HCT116 (cell line): ENCODE results near the gene MPI. TPM values are rescaled to one million over a fixed set of nuclear protein-coding genes. Genes with fewer than 3 reads are reported as not detected.

Experiments
- ATAC-seq: fragments of 200-7000 bp; cut with Tn5 transposase; 2 replicates; pipeline ENCODE4 v1.9.1; 2020; ENCODE audit warnings: mild to moderate bottlenecking, moderate library complexity
- BruUV-seq: library from RNA; stranded (reverse); fragments of 400-500 nt; replicated peaks from 2 replicates; lab custom pipeline; 2021; lab: Mats Ljungman, UMichigan
- CTCF ChIA-PET: fragments of 300-600 bp; sonication (Branson Sonifier 250); formaldehyde crosslinking; loops from one replicate; lab custom pipeline; 2021; ENCODE audit warnings: antibody characterized with exemption; lab: Charles Lee
- POLR2A ChIA-PET: fragments of 300-600, 350-600 bp; sonication (Branson Sonifier 250); formaldehyde crosslinking; loops from one replicate; lab custom pipeline; 2021; ENCODE audit warnings: antibody characterized with exemption; lab: Charles Lee
- RAD21 ChIA-PET, 2 experiments: fragments of 300-600 bp; sonication (Branson Sonifier 250); formaldehyde crosslinking; loops; one replicate each; lab custom pipeline; 2023; ENCODE audit warnings: low total read pairs in 2 of 2; ENCODE audit not compliant: uncharacterized antibody in 2 of 2, unreplicated experiment in 2 of 2, low non-redundant PET in 1 of 2; lab: Charles Lee
- DNase-seq: peaks from one replicate; pipeline ENCODE4 v3.0.0-alpha.2; 2010; ENCODE audit warnings: low read depth, low spot score
- H2AFZ ChIP-seq: fragments of 200-600 bp; shearing (Covaris generic), sonication (generic); 2 replicates; pipeline ENCODE4 v1.6.1; 2017; ENCODE audit warnings: low read depth, mixed run types, mixed read lengths, antibody characterized with exemption, low read length; ENCODE audit not compliant: poor library complexity, severe bottlenecking
- H3K27ac ChIP-seq: 2 replicates; pipeline ENCODE4 v1.5.1; 2012; ENCODE audit warnings: low read depth, low read length
- H3K27me3 ChIP-seq: fragments of 200-600 bp; sonication (generic); 2 replicates; pipeline ENCODE4 v1.6.1; 2016; ENCODE audit warnings: mixed run types, low read length, mixed read lengths; ENCODE audit not compliant: insufficient read depth
- H3K36me3 ChIP-seq, 2 experiments: fragments of 200-500 bp in 1 of 2; fragments of 200-600 bp in 1 of 2; sonication (Bioruptor generic) in 1 of 2; sonication (generic) in 1 of 2; 2 replicates each; pipeline versions ENCODE4 v1.5.1 to v1.6.1; 2014 to 2016; ENCODE audit warnings: low read length in 2 of 2, inconsistent platforms in 1 of 2, mixed read lengths in 1 of 2, mixed run types in 1 of 2; ENCODE audit not compliant: insufficient read depth in 2 of 2, control insufficient read depth in 1 of 2
- H3K4me1 ChIP-seq, 2 experiments: fragments of 200-600 bp in 1 of 2; sonication (generic) in 1 of 2; 2 replicates each; pipeline versions ENCODE4 v1.5.1 to v1.6.1; 2012 to 2017; ENCODE audit warnings: low read length in 2 of 2, inconsistent platforms in 1 of 2, mild to moderate bottlenecking in 1 of 2, mixed read lengths in 1 of 2, mixed run types in 1 of 2, moderate library complexity in 1 of 2; ENCODE audit not compliant: insufficient read depth in 2 of 2, control insufficient read depth in 1 of 2
- H3K4me2 ChIP-seq: fragments of 200-600 bp; sonication (generic); 2 replicates; pipeline ENCODE4 v1.6.1; 2017; ENCODE audit warnings: mixed run types, low read length, mixed read lengths
- H3K4me3 ChIP-seq, 2 experiments: fragments of 200-600 bp in 1 of 2; sonication (generic) in 1 of 2; replicated peaks in 1 of 2; 2 replicates each; pipeline ENCODE4 v1.5.1; 2011 to 2016; ENCODE audit warnings: low read length in 2 of 2, control low read depth in 1 of 2, low read depth in 1 of 2, mild to moderate bottlenecking in 1 of 2, mixed read lengths in 1 of 2, mixed run types in 1 of 2
- H3K79me2 ChIP-seq: fragments of 200-600 bp; sonication (generic); 2 replicates; pipeline ENCODE4 v1.6.1; 2017; ENCODE audit warnings: mild to moderate bottlenecking, mixed run types, low read length, moderate library complexity, mixed read lengths; ENCODE audit not compliant: insufficient read depth
- H3K9ac ChIP-seq: fragments of 200-600 bp; sonication (generic); 2 replicates; pipeline ENCODE4 v1.6.1; 2016; ENCODE audit warnings: low read length, mixed read lengths
- H3K9me2 ChIP-seq: fragments of 200-600 bp; sonication (generic), shearing (Covaris generic); 2 replicates; pipeline ENCODE4 v1.6.1; 2017; ENCODE audit warnings: mixed run types, mild to moderate bottlenecking, moderate library complexity; ENCODE audit not compliant: insufficient read depth
- H3K9me3 ChIP-seq, 2 experiments: fragments of 200-500 bp in 1 of 2; fragments of 200-600 bp in 1 of 2; sonication (Bioruptor generic) in 1 of 2; sonication (generic) in 1 of 2; 2 replicates each; pipeline ENCODE4 v1.6.1; 2014 to 2017; ENCODE audit warnings: low read length in 2 of 2, mixed read lengths in 2 of 2, inconsistent platforms in 1 of 2, low read depth in 1 of 2, mild to moderate bottlenecking in 1 of 2, mixed run types in 1 of 2, moderate library complexity in 1 of 2; ENCODE audit not compliant: control insufficient read depth in 1 of 2, insufficient read depth in 1 of 2
- H4K20me1 ChIP-seq: fragments of 200-600 bp; sonication (generic), shearing (Covaris generic); 2 replicates; pipeline ENCODE4 v1.6.1; 2017; ENCODE audit warnings: mixed run types, mild to moderate bottlenecking, moderate library complexity; ENCODE audit not compliant: insufficient read depth
- CEBPB ChIP-seq: IDR thresholded peaks from 2 replicates; pipeline ENCODE4 v1.6.1; 2012; ENCODE audit warnings: low read depth
- EZH2 ChIP-seq: fragments of 200-600 bp; sonication (generic); IDR thresholded peaks from 2 replicates; pipeline ENCODE4 v1.6.1; 2017; ENCODE audit warnings: antibody characterized with exemption, mixed run types
- EZH2phosphoT487 ChIP-seq: fragments of 200-600 bp; IDR thresholded peaks from 2 replicates; pipeline ENCODE4 v1.6.1; 2018; ENCODE audit warnings: antibody characterized with exemption, borderline replicate concordance
- FOSL1 ChIP-seq: IDR thresholded peaks from 2 replicates; pipeline ENCODE4 v1.6.1; 2012; ENCODE audit warnings: low read depth
- POLR2A ChIP-seq: IDR thresholded peaks from 2 replicates; pipeline ENCODE4 v1.7.0; 2011; ENCODE audit warnings: borderline replicate concordance; ENCODE audit not compliant: insufficient read depth, insufficient read length; ENCODE audit errors: extremely low read depth
- SP1 ChIP-seq: IDR thresholded peaks from 2 replicates; pipeline ENCODE4 v1.6.1; 2012; ENCODE audit warnings: low read depth
- ZNF274 ChIP-seq: fragments of 200-500 bp; sonication (Bioruptor generic); IDR thresholded peaks from 2 replicates; pipeline ENCODE4 v1.6.1; 2014; ENCODE audit warnings: mild to moderate bottlenecking, low read depth, low read length, inconsistent platforms
- intact Hi-C: fragments of 100-400 bp; cut with micrococcal nuclease; formaldehyde crosslinking; loops from 2 replicates; pipeline ENCODE4 v1.10.0; 2022
- total RNA-seq: library from RNA; stranded (reverse); gene quantifications from one replicate; pipeline ENCODE4 v1.2.1, GENCODE V29; 2021; ENCODE audit not compliant: unreplicated experiment
- TF ChIP-seq, protein P1 (sequence below): IDR thresholded peaks from 2 replicates; pipeline ENCODE4 v1.6.1; 2012
- TF ChIP-seq, protein P2 (sequence below): IDR thresholded peaks from 2 replicates; pipeline ENCODE4 v1.6.1; 2012; ENCODE audit warnings: low read depth
- TF ChIP-seq, protein P3 (sequence below): IDR thresholded peaks from 2 replicates; pipeline ENCODE4 v1.6.1; 2011; ENCODE audit warnings: mild to moderate bottlenecking, low read length, moderate library complexity; ENCODE audit not compliant: insufficient replicate concordance; ENCODE audit errors: extremely low read depth
- TF ChIP-seq, protein P4 (sequence below), 3 experiments: fragments of 200-600 bp in 1 of 3; sonication (generic) in 1 of 3; IDR thresholded peaks in 2 of 3; conservative IDR thresholded peaks in 1 of 3; 2 replicates each; pipeline ENCODE4 v1.5.1; 2012 to 2017; ENCODE audit warnings: low read depth in 2 of 3, low read length in 2 of 3, antibody characterized with exemption in 1 of 3, borderline replicate concordance in 1 of 3, control low read depth in 1 of 3, mild to moderate bottlenecking in 1 of 3, mixed read lengths in 1 of 3, mixed run types in 1 of 3, moderate library complexity in 1 of 3; ENCODE audit not compliant: insufficient read depth in 1 of 3
- TF ChIP-seq, protein P5 (sequence below): IDR thresholded peaks from 2 replicates; pipeline ENCODE4 v1.6.1; 2012

The MPI gene
- total RNA-seq, 1 experiment from 2014 or later: 49.7 TPM

DNA sequence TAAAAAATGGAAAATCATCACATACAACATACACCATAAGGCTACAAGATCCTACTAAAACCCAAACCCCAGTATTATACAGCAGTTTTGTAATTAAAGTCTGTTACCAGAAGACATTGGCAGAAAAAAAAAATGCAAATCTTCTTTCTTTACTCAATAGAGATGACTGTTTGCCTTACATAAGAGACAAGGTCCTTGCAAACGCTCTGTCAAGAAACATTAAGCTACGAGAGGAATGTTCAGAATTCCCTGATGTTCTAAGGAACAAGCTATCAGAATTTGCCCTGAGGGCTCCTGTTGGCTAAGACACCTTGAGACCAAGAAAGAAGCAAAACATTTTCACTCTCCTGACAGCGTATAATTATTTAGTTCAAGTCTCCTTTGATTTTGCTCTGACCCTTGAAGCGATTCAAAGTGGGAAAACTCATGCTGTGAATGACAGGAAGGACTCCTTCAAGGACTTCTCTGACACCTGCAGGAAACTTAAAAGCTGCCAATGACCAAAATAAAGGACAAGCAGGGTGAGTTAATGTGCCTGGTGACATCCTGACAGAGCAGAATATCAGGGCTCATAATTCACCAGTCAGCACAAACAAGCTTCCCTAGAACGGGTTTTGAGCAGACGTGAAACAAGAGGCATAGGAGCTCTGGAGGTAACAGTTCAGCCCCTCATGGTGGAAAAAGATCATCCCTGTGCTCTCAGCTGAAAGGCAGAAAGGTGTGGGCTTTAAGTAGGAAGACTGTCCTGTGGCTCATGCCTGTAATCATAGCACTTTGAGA lies 19.2 kb upstream of the MPI start:
- BruUV-seq: no TSS peak
- H2AFZ ChIP-seq: no peak overlapping the region
- no peaks in the 10 kb centered on the region for H3K9me3 ChIP-seq
- no peak overlapping the region for H3K4me2 ChIP-seq
- ATAC-seq: no peak
- H3K27ac ChIP-seq: no peak overlapping the region
- DNase-seq: no peak
- ChIA-PET CTCF (no interaction called here), RAD21 (no interaction called here), POLR2A (interaction anchor here (0.7 kb wide), 1 partner anchor 8 kb away, joined by 3 read pairs; no protein-coding TSS in a partner anchor)
- H3K27me3 ChIP-seq: no peaks in the 10 kb centered on the region
- peaks cover 10 to 49% of the 10 kb centered on the region in 2 experiments for H3K4me1 ChIP-seq
- TF ChIP-seq, protein P1, sequence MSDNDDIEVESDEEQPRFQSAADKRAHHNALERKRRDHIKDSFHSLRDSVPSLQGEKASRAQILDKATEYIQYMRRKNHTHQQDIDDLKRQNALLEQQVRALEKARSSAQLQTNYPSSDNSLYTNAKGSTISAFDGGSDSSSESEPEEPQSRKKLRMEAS: no peak
- no peak for TF ChIP-seq ZNF274
- TF ChIP-seq EZH2: no peak
- TF ChIP-seq SP1: no peak
- TF ChIP-seq, protein P2, sequence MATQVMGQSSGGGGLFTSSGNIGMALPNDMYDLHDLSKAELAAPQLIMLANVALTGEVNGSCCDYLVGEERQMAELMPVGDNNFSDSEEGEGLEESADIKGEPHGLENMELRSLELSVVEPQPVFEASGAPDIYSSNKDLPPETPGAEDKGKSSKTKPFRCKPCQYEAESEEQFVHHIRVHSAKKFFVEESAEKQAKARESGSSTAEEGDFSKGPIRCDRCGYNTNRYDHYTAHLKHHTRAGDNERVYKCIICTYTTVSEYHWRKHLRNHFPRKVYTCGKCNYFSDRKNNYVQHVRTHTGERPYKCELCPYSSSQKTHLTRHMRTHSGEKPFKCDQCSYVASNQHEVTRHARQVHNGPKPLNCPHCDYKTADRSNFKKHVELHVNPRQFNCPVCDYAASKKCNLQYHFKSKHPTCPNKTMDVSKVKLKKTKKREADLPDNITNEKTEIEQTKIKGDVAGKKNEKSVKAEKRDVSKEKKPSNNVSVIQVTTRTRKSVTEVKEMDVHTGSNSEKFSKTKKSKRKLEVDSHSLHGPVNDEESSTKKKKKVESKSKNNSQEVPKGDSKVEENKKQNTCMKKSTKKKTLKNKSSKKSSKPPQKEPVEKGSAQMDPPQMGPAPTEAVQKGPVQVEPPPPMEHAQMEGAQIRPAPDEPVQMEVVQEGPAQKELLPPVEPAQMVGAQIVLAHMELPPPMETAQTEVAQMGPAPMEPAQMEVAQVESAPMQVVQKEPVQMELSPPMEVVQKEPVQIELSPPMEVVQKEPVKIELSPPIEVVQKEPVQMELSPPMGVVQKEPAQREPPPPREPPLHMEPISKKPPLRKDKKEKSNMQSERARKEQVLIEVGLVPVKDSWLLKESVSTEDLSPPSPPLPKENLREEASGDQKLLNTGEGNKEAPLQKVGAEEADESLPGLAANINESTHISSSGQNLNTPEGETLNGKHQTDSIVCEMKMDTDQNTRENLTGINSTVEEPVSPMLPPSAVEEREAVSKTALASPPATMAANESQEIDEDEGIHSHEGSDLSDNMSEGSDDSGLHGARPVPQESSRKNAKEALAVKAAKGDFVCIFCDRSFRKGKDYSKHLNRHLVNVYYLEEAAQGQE: no peak
- TF ChIP-seq, protein P3, sequence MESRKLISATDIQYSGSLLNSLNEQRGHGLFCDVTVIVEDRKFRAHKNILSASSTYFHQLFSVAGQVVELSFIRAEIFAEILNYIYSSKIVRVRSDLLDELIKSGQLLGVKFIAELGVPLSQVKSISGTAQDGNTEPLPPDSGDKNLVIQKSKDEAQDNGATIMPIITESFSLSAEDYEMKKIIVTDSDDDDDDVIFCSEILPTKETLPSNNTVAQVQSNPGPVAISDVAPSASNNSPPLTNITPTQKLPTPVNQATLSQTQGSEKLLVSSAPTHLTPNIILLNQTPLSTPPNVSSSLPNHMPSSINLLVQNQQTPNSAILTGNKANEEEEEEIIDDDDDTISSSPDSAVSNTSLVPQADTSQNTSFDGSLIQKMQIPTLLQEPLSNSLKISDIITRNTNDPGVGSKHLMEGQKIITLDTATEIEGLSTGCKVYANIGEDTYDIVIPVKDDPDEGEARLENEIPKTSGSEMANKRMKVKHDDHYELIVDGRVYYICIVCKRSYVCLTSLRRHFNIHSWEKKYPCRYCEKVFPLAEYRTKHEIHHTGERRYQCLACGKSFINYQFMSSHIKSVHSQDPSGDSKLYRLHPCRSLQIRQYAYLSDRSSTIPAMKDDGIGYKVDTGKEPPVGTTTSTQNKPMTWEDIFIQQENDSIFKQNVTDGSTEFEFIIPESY: no peak
- TF ChIP-seq, protein P4, sequence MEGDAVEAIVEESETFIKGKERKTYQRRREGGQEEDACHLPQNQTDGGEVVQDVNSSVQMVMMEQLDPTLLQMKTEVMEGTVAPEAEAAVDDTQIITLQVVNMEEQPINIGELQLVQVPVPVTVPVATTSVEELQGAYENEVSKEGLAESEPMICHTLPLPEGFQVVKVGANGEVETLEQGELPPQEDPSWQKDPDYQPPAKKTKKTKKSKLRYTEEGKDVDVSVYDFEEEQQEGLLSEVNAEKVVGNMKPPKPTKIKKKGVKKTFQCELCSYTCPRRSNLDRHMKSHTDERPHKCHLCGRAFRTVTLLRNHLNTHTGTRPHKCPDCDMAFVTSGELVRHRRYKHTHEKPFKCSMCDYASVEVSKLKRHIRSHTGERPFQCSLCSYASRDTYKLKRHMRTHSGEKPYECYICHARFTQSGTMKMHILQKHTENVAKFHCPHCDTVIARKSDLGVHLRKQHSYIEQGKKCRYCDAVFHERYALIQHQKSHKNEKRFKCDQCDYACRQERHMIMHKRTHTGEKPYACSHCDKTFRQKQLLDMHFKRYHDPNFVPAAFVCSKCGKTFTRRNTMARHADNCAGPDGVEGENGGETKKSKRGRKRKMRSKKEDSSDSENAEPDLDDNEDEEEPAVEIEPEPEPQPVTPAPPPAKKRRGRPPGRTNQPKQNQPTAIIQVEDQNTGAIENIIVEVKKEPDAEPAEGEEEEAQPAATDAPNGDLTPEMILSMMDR (IDR thresholded peaks at IDR 0.05 in 2 of 3, conservative IDR thresholded peaks at IDR 0.05 in 1 of 3; ENCODE audit: borderline replicate concordance in 1 of 3, insufficient read depth in 1 of 3, low read depth in 2 of 3, low read length in 2 of 3): no peak
- TF ChIP-seq, protein P5, sequence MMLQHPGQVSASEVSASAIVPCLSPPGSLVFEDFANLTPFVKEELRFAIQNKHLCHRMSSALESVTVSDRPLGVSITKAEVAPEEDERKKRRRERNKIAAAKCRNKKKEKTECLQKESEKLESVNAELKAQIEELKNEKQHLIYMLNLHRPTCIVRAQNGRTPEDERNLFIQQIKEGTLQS: no peak
- no peak for TF ChIP-seq POLR2A
- no peak for TF ChIP-seq FOSL1
- no peak for TF ChIP-seq EZH2phosphoT487
- TF ChIP-seq CEBPB: no peak
- intact Hi-C loops: no loop called here
- no peaks in the 10 kb centered on the region for H3K9me2 ChIP-seq
- H3K4me3 ChIP-seq: no peak overlapping the region
- peaks cover 70% of the 10 kb centered on the region for H3K79me2 ChIP-seq
- peaks cover 0 to 8% of the 10 kb centered on the region in 2 experiments; a peak in 1 of 4 replicates for H3K36me3 ChIP-seq
- no peaks in the 10 kb centered on the region for H4K20me1 ChIP-seq
- no peak overlapping the region for H3K9ac ChIP-seq
